ENCODE measurements around the gene CYGB.
A peak's percentile ranks its signal among the peaks of the same experiment; 100 is the strongest.
"Not testable (repeated sequence)": the region's sequence is repeated elsewhere in the genome, so short reads cannot be mapped to it uniquely, and the experiment has no call there.

The CYGB gene

DNA sequence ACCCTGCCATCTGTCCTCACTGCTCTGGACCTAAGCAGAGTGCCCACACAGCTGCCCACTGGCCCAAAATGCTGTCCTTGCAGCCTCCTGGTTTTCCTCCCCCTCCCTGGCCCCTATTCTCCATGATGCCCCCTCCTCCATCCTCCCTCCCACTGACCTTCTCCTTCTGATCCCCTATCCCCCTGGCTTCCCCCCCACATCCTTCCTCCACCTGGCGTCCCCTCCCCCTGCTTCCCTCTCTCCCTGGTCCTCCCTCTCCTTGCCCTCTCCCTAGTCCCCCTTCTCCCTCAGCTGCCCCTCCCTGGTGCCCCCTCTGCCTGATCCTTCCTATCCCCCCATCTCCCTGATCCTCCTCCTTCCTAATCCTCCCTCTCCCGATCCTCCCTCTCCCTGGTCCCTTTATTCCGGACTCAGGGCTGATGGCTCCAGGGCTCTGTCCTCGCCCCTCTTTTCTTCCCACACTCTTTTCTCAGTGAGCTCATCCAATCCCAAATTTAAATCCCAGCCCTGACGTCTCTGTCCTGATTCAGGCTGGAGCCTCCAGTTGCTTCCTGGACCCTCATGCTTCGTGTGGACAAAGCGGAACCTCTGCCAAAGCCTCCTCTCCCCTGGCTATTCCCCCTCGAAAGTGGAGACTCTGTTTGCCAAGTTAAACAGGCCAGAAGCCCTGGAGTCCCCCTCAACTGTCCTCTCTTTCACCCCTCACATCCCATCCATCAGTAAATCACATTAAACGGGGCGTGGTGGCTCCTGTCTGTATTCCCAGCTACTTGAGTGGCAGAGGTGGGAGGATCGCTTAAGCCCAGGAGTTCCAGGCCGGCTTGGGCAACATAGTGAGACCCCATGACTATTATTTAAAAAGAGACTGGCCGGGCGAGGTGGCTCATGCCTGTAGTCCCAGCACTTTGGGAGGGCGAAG is 18.2 kb downstream of the CYGB start:
- DNase-seq = no peak

DNA sequence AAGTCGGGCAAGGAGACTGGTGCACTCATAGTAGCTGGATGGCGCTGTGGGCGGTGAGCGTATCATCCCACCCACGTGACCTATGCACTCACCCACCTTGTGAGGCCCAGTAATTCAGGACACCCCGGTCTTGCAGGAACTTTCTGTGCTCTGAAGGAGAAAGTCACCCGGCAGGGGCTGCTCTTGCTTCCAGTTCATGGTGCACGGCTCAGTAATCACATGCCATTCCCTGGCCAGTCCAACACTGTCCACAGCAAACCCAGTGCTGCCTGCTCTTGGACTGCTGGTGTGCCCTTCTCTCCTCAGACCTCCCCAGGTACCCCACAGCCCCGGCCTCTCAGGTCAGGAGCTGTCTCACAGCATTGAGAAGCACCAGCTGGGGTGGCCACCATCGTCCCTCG is 19.9 kb downstream of the CYGB start:
- DNase-seq = no peak

GRCh38 chr17:76515274-76515949 is 22.1 kb downstream of the CYGB start:
- DNase-seq = peak; percentile 88

DNA sequence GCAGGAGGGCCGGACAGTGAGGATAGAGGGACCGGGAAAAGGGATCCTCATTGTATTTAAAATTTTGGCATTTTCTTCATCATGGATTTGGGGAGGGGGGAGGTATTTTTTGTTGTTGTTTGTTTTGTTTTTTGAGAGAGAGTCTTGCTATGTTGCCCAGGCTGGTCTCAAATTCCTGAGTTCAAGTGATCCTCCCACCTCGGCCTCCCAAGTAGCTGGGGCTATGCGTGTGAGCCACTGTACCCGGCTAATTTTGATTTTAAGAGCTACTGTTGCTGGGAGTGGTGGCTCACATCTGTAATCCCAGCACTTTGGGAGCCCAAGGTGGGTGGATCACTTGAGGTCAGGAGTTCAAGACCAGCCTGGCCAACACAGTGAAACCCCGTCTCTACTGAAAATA is 23.2 kb downstream of the CYGB start:
- DNase-seq = not testable (repeated sequence)

GRCh38 chr17:76513306-76513692 is 24.2 kb downstream of the CYGB start:
- DNase-seq = no peak

DNA sequence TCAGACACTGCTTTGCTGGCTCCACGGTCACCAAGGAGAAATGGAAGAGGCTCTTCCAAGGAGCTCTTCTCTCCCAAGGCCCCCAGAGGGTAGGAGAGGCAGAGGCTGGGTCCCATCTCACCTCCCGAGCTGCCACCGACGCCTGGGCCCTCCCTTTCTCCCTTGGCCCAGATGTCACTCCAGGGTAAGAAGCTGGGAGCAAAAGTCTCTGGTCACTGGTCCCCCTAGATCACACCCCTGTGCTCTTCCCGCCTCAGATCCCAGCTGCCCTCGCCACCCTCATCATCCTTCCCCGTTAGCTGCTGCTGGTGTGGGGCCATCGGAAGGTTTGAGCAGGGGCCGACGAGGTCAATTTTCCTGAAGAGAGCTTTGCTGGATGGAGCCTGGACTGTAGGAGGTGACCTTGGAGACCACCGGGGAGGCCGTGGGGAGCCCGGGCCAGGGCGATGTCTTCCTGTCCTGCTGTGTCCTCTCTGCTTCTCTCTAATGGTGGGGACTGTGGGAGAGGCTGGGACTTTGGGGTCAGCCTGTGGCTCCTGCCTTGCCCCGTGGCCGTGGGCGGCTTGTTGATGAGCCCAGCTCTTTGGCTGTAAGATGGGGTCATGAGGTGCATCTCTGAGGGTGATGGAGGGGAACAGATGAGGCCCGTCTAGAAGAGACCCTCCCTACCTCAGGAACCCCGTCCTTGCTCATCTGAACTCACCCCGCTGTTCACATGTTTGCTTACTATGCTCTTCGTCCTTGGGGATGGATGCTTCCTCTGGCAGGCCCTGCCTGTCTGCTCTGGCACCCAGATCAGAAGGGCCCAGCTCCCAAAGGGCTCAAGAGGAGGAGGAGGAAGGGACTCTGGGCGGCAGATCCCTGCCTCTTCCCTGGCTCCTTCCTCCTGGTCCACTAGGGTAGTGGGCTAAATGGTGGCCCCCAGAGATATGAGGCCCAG is 24.9 kb downstream of the CYGB start:
- no peak for DNase-seq

GRCh38 chr17:76511668-76512365 is 25.7 kb downstream of the CYGB start:
- no peak for DNase-seq

GRCh38 chr17:76510831-76511244 is 26.7 kb downstream of the CYGB start:
- no peak for DNase-seq

DNA sequence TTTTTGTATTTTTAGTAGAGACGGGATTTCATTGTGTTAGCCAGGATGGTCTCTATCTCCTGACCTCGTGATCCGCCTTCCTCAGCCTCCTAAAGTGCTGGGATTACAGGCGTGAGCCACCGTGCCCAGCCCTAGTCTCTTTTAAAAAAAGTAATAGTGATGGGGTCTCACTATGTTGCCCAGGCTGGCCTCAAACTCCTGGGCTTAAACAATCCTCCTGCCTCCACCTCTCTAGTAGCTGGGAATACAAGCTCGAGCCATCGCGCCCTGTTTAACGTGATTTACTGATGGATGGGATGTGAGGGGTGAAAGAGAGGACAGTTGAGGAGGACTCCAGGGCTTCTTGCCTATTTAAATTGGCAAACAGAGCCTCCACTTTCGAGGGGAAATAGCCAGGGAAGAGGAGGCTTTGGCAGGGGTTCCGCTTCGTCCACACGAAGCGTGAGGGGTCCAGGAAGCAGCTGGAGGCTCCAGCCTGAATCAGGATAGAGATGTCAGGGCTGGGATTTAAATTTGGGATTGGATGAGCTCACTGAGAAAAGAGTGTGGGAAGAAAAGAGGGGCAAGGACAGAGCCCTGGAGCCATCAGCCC is 28.9 kb downstream of the CYGB start:
- not testable (repeated sequence) for DNase-seq

GRCh38 chr17:76506408-76507345 is 30.8 kb downstream of the CYGB start:
- peak; percentile 88 for DNase-seq

GRCh38 chr17:76504117-76504516 is 33.4 kb downstream of the CYGB start:
- DNase-seq = no peak

DNA sequence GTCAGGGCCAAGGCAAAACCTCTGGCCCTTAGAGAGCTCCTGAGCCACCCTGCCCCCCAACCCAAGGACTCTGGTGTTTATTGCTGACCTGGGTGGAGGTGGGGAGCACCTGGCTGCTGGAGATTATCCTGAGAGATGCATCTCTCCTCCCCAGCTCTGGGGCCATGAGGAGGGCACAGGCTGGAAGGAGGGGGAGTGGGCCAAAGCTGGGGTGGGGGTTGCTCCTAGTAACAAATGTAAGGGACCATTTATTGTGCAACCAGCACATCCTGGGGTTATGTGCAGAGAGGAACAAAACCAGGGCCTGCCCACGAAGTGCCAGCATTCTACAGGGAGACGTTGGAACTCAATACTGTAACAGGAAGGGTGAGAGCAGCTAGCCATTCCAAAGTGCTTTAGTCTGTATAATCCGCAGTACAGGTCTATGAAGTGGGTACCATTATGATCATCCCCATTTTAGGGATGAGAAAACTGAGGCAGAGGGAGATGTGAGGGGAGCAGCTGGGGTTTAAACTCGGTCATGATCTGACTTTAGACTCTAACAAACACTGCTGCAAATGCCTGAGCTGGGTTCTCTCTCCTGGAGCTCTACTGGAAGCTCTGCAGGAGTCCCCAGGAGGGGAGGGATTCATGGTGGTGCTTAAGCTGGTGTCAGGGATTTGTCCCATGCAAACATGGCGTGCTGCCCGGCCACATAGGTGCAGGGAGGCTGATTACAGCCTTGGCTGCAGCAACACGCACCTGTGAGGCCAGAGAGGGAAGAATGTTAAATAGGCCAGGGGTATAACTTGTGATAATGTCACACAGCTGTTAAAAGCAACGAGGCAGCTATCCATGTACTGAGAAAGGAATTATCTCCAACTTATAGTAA is 34.9 kb downstream of the CYGB start:
- no peak for DNase-seq

GRCh38 chr17:76501827-76502307 is 35.6 kb downstream of the CYGB start:
- no peak for DNase-seq

GRCh38 chr17:76501018-76501826 is 36.3 kb downstream of the CYGB start, which contains the start of gene RHBDF2:
RHBDF2 (minus strand) TSS chr17:76501423; CDS start chr17:76481524, 19,899 bp downstream.
- peak; percentile 94 for DNase-seq

- no peak for DNase-seq
Measured at GRCh38 chr17:76500747-76501017, 36.8 kb downstream of the CYGB start.

DNA sequence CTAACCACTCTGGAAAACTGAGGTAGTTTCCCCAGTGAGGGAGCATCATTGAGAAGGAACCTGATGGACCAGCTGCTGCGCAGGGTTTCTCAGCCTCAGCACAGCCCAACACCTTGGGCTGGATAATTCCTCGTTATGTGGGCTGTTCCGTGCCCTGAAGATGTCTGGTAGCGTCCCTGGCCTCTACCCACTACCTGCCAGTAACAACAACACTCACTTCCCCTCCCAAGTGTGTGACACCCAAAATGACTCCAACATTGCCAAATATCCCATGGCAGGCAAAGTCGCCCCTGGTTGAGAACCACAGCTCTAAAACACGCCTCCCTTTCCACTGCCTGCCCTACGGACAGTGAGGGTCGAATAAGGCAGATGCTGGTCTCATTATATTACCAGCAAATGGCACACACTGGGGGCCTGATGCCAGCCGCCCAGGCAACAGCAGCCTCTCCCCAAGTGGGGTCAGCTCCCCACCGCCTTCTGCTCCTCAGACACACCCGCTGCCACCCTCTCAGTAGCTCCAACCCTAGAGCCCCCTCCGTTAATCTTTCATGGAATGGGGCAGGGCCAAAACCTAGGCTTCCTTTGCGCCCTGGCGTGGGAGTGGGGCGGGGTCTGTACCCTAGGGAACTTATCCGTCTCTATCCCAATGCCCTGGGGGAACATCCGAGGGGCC is 37.3 kb downstream of the CYGB start:
- DNase-seq = no peak

- DNase-seq = no peak
Measured at GRCh38 chr17:76499267-76499667, 38.2 kb downstream of the CYGB start.

DNA sequence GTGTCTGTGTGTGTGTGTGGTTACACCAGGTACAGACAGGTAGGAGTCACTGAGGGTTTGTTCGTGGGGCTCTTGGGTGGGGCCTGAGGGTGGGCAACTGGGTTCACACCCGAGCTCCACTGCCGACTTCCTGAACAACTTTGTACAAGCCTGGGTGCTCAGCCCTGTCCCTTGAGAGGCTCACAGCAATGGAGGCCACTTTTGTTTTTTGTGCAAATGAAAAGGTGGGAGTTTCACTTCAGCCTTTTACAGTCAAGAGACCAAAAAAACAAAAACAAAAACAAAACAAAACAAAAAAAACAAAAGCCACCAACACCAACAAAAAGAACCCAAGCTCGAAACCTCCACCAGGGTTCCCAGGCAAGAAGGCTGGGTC is 38.6 kb downstream of the CYGB start:
- no peak for DNase-seq
